ENCODE measurements around the gene ELL. TPM values are rescaled to one million over a fixed set of nuclear protein-coding genes. Genes with fewer than 3 reads are reported as not detected.

ELL gene
- polyA plus RNA-seq, 1 of the 3 experiments (the other 2 are of a cell fraction), result 7.4 TPM

DNA sequence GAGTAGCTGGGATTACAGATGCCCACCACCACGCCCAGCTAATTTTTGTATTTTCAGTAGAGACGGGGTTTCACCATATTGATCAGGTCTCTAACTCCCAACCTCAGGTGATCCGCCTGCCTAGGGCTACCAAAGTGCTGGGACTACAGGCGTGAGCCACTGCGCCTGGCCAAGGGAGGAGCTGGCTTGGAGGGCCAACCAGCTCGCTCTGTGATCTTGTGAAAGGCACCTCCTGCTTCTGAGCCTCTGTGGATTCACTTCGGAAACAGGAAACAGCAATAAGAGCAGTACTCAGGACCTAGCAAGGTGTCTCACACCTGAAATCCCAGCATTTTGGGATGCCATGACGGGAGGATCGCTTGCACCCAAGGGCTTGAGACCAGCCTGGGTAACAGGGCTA is 2.0 kb upstream of the ELL start:
- ChIA-PET POLR2A (interaction anchor here (0.6 kb wide), 1 partner anchor 248 kb away, joined by 3 read pairs; no protein-coding TSS in a partner anchor), CTCF (interaction anchor here (1.7 to 5.4 kb wide), 3 partner anchors 9 to 36 kb away, joined by 4 to 29 read pairs (median 8); no protein-coding TSS in a partner anchor)
- Histone ChIP-seq H3K27ac (ENCODE audit: low read depth in 2 of 2, low read length in 1 of 2) (no peak overlapping the region), H3F3A (replicated peaks; ENCODE audit: insufficient read depth) (peaks cover 17% of the 10 kb centered on the region), H3K9me2 (no peaks in the 10 kb centered on the region), H3K9me3 (no peaks in the 10 kb centered on the region), H3K36me3 (replicated peaks in 1 of 2; ENCODE audit: control insufficient read depth in 1 of 2, insufficient read depth in 2 of 2, low read length in 1 of 2) (no peaks in the 10 kb centered on the region), H3K27me3 (ENCODE audit: insufficient read depth) (no peaks in the 10 kb centered on the region), H2AFZ (ENCODE audit: low read depth) (no peak overlapping the region), H4K20me1 (ENCODE audit: insufficient read depth) (peaks cover 11% of the 10 kb centered on the region), H3K4me3 (ENCODE audit: low read depth in 2 of 2, low read length in 1 of 2) (no peak overlapping the region), H3K79me2 (ENCODE audit: insufficient read depth) (peaks cover 28% of the 10 kb centered on the region), H3K9ac (no peak overlapping the region), H3K4me1 (ENCODE audit: control insufficient read depth in 1 of 2, insufficient read depth in 2 of 2, low read depth in 1 of 2, low read length in 1 of 2) (peaks cover 4 to 11% of the 10 kb centered on the region in 2 experiments; a peak in 1 of 4 replicates), H3K4me2 (no peak overlapping the region)
- DNase-seq, result no peak
- 95% methylated on average over 9 of the region's 9 CpGs for WGBS (ENCODE audit: low lambda C conversion rate)
- TF ChIP-seq JUND (IDR thresholded peaks at IDR 0.05), result no peak
- no peak for TF ChIP-seq MXI1 (IDR thresholded peaks at IDR 0.05; ENCODE audit: low read depth, low read length)
- no peak for TF ChIP-seq CHD2 (IDR thresholded peaks at IDR 0.05; ENCODE audit: low read length, partially characterized antibody)
- TF ChIP-seq, protein P1, sequence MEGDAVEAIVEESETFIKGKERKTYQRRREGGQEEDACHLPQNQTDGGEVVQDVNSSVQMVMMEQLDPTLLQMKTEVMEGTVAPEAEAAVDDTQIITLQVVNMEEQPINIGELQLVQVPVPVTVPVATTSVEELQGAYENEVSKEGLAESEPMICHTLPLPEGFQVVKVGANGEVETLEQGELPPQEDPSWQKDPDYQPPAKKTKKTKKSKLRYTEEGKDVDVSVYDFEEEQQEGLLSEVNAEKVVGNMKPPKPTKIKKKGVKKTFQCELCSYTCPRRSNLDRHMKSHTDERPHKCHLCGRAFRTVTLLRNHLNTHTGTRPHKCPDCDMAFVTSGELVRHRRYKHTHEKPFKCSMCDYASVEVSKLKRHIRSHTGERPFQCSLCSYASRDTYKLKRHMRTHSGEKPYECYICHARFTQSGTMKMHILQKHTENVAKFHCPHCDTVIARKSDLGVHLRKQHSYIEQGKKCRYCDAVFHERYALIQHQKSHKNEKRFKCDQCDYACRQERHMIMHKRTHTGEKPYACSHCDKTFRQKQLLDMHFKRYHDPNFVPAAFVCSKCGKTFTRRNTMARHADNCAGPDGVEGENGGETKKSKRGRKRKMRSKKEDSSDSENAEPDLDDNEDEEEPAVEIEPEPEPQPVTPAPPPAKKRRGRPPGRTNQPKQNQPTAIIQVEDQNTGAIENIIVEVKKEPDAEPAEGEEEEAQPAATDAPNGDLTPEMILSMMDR (IDR thresholded peaks at IDR 0.05), result no peak
- no peak for TF ChIP-seq TCF12 (IDR thresholded peaks at IDR 0.05)
- no peak for TF ChIP-seq ELF1 (IDR thresholded peaks at IDR 0.05)
- no peak for TF ChIP-seq FOSL2 (IDR thresholded peaks at IDR 0.05; ENCODE audit: borderline replicate concordance, low read depth)
- no peak for TF ChIP-seq TAF1 (IDR thresholded peaks at IDR 0.05; ENCODE audit: borderline replicate concordance, low read depth, low read length)
- no peak for TF ChIP-seq FOXM1 (IDR thresholded peaks at IDR 0.05; ENCODE audit: low read depth)
- TF ChIP-seq, protein P2, sequence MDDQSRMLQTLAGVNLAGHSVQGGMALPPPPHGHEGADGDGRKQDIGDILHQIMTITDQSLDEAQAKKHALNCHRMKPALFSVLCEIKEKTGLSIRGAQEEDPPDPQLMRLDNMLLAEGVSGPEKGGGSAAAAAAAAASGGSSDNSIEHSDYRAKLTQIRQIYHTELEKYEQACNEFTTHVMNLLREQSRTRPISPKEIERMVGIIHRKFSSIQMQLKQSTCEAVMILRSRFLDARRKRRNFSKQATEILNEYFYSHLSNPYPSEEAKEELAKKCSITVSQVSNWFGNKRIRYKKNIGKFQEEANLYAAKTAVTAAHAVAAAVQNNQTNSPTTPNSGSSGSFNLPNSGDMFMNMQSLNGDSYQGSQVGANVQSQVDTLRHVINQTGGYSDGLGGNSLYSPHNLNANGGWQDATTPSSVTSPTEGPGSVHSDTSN (IDR thresholded peaks at IDR 0.05), result no peak
- TF ChIP-seq, protein P3, sequence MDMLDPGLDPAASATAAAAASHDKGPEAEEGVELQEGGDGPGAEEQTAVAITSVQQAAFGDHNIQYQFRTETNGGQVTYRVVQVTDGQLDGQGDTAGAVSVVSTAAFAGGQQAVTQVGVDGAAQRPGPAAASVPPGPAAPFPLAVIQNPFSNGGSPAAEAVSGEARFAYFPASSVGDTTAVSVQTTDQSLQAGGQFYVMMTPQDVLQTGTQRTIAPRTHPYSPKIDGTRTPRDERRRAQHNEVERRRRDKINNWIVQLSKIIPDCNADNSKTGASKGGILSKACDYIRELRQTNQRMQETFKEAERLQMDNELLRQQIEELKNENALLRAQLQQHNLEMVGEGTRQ (IDR thresholded peaks at IDR 0.05; ENCODE audit: borderline replicate concordance, low read depth, low read length), result no peak
- no peak for TF ChIP-seq GABPA (IDR thresholded peaks at IDR 0.05; ENCODE audit: low read depth)
- no peak for TF ChIP-seq FOXJ3 (CRISPR knock-in tag; IDR thresholded peaks at IDR 0.05)
- no peak for TF ChIP-seq TEAD4 (IDR thresholded peaks at IDR 0.05; ENCODE audit: borderline replicate concordance, insufficient read depth)
- no peak for TF ChIP-seq NRF1 (IDR thresholded peaks at IDR 0.05; ENCODE audit: low read depth, low read length)
- TF ChIP-seq POLR2AphosphoS5 (IDR thresholded peaks at IDR 0.05; ENCODE audit: low read depth, low read length), result no peak
- TF ChIP-seq SMC3 (IDR thresholded peaks at IDR 0.05; ENCODE audit: low read depth, low read length), result no peak
